ENCODE results near the gene GYPE.
"Not testable (repeated sequence)": the region's sequence is repeated elsewhere in the genome, so short reads cannot be mapped to it uniquely, and the experiment has no call there.

The GYPE gene

GRCh38 chr4:143842624-143843505 lies 62.5 kb downstream of the GYPE start:
- not testable (repeated sequence) for H3K36me3 ChIP-seq (ENCODE audit: low read length); H3K4me2 ChIP-seq (ENCODE audit: low read depth, low read length, poor library complexity, severe bottlenecking); H3K27me3 ChIP-seq (ENCODE audit: low read length); H3K27ac ChIP-seq (ENCODE audit: low read depth, low read length); H3K9me3 ChIP-seq (ENCODE audit: insufficient read depth, low read length); H3K4me3 ChIP-seq (ENCODE audit: insufficient read depth, low read length, poor library complexity, severe bottlenecking); H3K9ac ChIP-seq (ENCODE audit: low read length); H2AFZ ChIP-seq (ENCODE audit: low read depth, low read length, severe bottlenecking); H3K9me2 ChIP-seq (replicated peaks; ENCODE audit: insufficient read depth, low read length); H3F3A ChIP-seq (ENCODE audit: insufficient read depth); H4K20me1 ChIP-seq (ENCODE audit: low read depth, low read length); H3K79me2 ChIP-seq (ENCODE audit: insufficient read depth, low read length)

- H3K4me2 ChIP-seq (ENCODE audit: low read depth, low read length, poor library complexity, severe bottlenecking); H3K9me2 ChIP-seq (replicated peaks; ENCODE audit: insufficient read depth, low read length); H2AFZ ChIP-seq (ENCODE audit: low read depth, low read length, severe bottlenecking); H3K9ac ChIP-seq (ENCODE audit: low read length); H3F3A ChIP-seq (ENCODE audit: insufficient read depth); H3K4me3 ChIP-seq (ENCODE audit: insufficient read depth, low read length, poor library complexity, severe bottlenecking); H3K79me2 ChIP-seq (ENCODE audit: insufficient read depth, low read length); H3K9me3 ChIP-seq (ENCODE audit: insufficient read depth, low read length); H3K27me3 ChIP-seq (ENCODE audit: low read length); H4K20me1 ChIP-seq (ENCODE audit: low read depth, low read length); H3K36me3 ChIP-seq (ENCODE audit: low read length); H3K27ac ChIP-seq (ENCODE audit: low read depth, low read length): not testable (repeated sequence)
These were observed 65.9 kb downstream of the GYPE start for GRCh38 chr4:143839413-143839812.

GRCh38 chr4:143834196-143834595 lies 71.2 kb downstream of the GYPE start:
- H4K20me1 ChIP-seq (ENCODE audit: low read depth, low read length); H3K27me3 ChIP-seq (ENCODE audit: low read length); H3K27ac ChIP-seq (ENCODE audit: low read depth, low read length); H3K9me2 ChIP-seq (replicated peaks; ENCODE audit: insufficient read depth, low read length); H3K79me2 ChIP-seq (ENCODE audit: insufficient read depth, low read length); H2AFZ ChIP-seq (ENCODE audit: low read depth, low read length, severe bottlenecking); H3K36me3 ChIP-seq (ENCODE audit: low read length); H3K4me3 ChIP-seq (ENCODE audit: insufficient read depth, low read length, poor library complexity, severe bottlenecking); H3K4me2 ChIP-seq (ENCODE audit: low read depth, low read length, poor library complexity, severe bottlenecking); H3K9ac ChIP-seq (ENCODE audit: low read length); H3K9me3 ChIP-seq (ENCODE audit: insufficient read depth, low read length); H3F3A ChIP-seq (ENCODE audit: insufficient read depth): not testable (repeated sequence)

DNA sequence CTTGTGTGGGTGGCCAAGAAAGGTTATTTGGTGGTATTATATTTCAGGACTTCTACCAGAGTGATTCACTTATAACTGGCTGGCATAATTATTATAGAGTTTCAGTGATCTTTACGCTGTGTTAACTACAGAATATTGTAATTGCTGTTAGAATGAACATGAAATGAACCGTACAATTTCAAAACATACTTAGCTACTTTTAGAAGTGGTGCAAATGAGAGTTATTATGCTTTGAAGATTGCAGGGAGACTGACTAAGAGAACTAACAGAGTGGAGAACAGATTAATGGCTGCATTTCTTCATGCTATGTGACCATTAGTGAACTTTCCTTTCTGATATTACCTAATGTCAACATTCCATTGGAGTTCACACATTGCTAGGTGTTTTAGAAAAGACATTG lies 71.7 kb downstream of the GYPE start:
- not testable (repeated sequence) for H3F3A ChIP-seq (ENCODE audit: insufficient read depth)

DNA sequence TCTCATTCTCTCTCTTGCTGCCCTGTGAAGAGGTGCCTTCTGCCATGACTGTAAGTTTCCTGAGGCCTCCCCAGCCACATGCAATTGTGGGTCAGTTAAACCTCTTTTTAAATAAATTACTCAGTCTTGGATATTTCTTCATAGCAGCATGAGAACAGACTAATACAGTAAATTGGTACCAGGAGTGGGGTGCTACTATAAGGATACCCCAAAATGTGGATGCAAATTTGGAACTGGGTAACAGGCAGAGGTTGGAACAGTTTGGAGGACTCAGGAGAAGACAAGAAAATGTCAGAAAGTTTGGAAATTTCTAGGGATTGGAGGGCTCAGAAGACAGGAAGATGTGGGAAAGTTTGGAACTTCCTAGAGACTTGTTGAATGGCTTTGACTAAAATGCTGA lies 74.8 kb downstream of the GYPE start:
- H3K9me3 ChIP-seq (ENCODE audit: insufficient read depth, low read length); H3K27me3 ChIP-seq (ENCODE audit: low read length): not testable (repeated sequence)

More for the DNA sequence above, 71.7 kb downstream of the GYPE start:
- H3K4me2 ChIP-seq (ENCODE audit: low read depth, low read length, poor library complexity, severe bottlenecking); H3K9me3 ChIP-seq (ENCODE audit: insufficient read depth, low read length); H3K36me3 ChIP-seq (ENCODE audit: low read length); H3K9ac ChIP-seq (ENCODE audit: low read length); H3K27me3 ChIP-seq (ENCODE audit: low read length); H3K79me2 ChIP-seq (ENCODE audit: insufficient read depth, low read length); H4K20me1 ChIP-seq (ENCODE audit: low read depth, low read length); H3K9me2 ChIP-seq (replicated peaks; ENCODE audit: insufficient read depth, low read length); H2AFZ ChIP-seq (ENCODE audit: low read depth, low read length, severe bottlenecking); H3K4me3 ChIP-seq (ENCODE audit: insufficient read depth, low read length, poor library complexity, severe bottlenecking); H3K27ac ChIP-seq (ENCODE audit: low read depth, low read length): not testable (repeated sequence)

GRCh38 chr4:143829239-143829620 lies 76.1 kb downstream of the GYPE start:
- H3K4me2 ChIP-seq (ENCODE audit: low read depth, low read length, poor library complexity, severe bottlenecking); H3K79me2 ChIP-seq (ENCODE audit: insufficient read depth, low read length); H3K27me3 ChIP-seq (ENCODE audit: low read length); H3K9ac ChIP-seq (ENCODE audit: low read length); H3K27ac ChIP-seq (ENCODE audit: low read depth, low read length); H2AFZ ChIP-seq (ENCODE audit: low read depth, low read length, severe bottlenecking); H3K4me3 ChIP-seq (ENCODE audit: insufficient read depth, low read length, poor library complexity, severe bottlenecking); H4K20me1 ChIP-seq (ENCODE audit: low read depth, low read length); H3K9me2 ChIP-seq (replicated peaks; ENCODE audit: insufficient read depth, low read length); H3K9me3 ChIP-seq (ENCODE audit: insufficient read depth, low read length); H3K36me3 ChIP-seq (ENCODE audit: low read length); H3F3A ChIP-seq (ENCODE audit: insufficient read depth): not testable (repeated sequence)

More for the DNA sequence above, 74.8 kb downstream of the GYPE start:
- H3K79me2 ChIP-seq (ENCODE audit: insufficient read depth, low read length); H3K4me3 ChIP-seq (ENCODE audit: insufficient read depth, low read length, poor library complexity, severe bottlenecking); H3K27ac ChIP-seq (ENCODE audit: low read depth, low read length); H2AFZ ChIP-seq (ENCODE audit: low read depth, low read length, severe bottlenecking); H4K20me1 ChIP-seq (ENCODE audit: low read depth, low read length); H3K9me2 ChIP-seq (replicated peaks; ENCODE audit: insufficient read depth, low read length); H3F3A ChIP-seq (ENCODE audit: insufficient read depth); H3K9ac ChIP-seq (ENCODE audit: low read length); H3K36me3 ChIP-seq (ENCODE audit: low read length); H3K4me2 ChIP-seq (ENCODE audit: low read depth, low read length, poor library complexity, severe bottlenecking): not testable (repeated sequence)
